GM19452 (cell line): ENCODE measurements around the gene IL2RA.
"Not testable (repeated sequence)": the region's sequence is repeated elsewhere in the genome, so short reads cannot be mapped to it uniquely, and the experiment has no call there.

Experiments used
- ATAC-seq: cut with Tn5 transposase; IDR thresholded peaks from one replicate; pipeline ENCODE4 v1.9.1; 2021; ENCODE audit not compliant: unreplicated experiment

The IL2RA gene

DNA sequence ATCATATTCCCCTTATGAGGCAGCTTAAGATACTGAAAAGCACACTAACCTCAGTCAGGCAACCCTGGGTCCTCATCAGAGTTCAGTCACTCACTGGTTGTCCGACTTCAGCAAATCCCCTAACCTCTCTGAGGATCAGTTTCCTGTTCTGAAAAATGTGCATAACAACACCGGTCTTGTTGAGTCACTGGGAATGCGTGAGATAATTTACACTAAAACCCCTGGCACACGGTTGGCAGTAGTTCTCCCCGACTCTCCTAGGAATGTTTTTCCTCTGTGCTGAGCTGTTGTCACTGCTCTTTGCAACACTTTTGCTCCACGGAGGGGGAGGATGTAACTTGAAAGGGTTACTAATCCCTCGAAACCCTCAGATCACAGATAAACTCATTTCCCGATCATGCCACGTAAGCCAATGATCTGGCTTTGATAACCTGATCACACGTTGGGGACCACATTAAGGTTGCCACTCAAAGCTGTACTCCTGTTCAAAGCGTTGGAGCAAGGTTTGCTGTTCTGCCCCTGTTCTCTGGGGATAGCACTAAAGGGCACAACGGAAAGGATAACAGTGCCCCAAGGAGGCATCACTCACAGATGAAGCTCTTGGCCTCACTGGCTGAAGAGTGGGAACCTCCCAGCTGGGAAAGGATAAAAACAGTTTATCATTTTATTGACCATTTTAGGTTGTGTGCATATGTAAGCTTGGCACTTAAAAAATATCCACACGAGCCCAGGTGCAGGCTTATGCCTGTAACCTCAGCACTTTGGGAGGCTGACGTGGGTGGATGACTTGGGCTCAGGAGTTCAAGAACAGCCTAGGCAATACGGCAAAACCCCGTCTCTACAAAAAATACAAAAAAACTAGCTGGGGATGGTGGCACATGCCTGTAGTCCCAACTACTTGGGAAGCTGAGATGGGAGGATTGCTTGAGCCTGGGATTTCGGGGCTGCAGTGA, 21.6 kb upstream of the IL2RA start:
- ATAC-seq: no peak

- no peak for ATAC-seq
These were observed 20.6 kb upstream of the IL2RA start for GRCh38 chr10:6082496-6083395.

DNA sequence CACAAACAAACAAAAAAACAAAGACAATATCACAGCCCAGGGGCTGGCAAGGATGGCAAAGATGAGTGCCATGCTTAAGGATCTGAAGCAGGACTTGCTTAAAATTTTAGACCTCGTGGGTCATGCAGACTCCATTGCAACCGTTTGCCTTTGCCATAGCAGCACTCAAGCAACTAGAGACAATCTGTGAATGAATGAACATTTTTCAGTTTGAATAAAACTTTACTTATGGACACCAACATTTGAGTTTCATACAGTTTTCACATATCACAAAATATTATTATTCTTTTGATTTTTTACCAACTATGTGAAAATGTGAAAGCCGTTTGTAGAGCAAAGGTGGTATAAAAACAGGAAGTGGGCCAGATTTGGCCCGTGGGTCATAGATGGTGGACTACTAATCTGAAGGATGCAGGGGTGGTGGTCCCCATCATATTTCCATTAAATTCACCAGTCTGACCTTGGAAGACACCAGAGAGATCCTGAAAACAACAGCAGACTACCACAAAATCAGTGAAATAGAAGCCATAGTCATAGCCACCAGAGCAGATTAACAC, 18.3 kb upstream of the IL2RA start:
- ATAC-seq: no peak

DNA sequence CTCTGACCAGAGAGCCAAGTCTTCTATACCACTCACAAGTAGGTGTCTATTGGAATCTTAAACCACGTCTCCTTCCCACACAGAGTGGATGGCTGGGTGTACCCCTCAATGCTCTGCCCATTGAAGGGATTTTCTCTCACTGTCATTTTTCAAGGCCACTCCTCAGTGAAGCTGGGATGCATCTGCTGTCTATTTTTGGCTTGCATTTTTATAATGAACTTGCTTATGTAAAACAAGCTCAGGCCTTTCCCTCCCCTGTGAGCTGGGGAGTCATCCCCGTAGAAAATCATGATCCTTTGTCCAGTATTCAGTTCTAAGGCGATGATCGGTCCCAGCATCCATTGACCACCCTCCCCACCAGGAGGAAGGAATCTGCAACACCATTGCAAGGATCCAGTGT, 16.9 kb upstream of the IL2RA start:
- ATAC-seq: no peak

DNA sequence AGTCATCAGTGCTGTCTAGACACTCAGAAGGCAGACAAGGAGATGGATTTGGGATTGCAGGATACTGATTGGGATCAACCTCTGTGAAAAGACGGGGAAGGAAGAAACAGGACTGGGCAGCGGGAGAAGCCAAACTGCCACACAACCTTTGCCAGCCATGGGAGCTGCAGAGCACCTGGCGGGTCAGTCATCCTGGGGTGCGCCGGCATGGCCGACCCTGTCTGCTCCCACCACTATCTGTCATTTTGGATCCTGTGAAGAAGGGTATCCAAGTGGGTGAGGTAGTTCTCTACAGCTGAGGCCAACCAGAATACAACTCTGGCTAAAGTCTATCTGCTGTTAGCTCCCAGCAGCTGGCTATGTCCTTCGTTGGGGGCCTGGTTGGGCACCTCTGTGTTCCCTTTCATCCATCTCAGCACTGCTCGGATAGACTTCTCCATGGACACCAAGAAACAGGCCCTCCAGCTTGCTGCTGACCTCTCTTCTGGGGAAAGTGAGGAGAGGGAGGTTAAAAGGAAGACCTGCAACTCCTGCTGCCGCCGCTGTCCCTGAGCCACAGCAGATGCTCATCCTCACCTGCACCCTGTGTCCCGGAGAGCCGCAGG, 15.0 kb upstream of the IL2RA start:
- ATAC-seq: no peak

DNA sequence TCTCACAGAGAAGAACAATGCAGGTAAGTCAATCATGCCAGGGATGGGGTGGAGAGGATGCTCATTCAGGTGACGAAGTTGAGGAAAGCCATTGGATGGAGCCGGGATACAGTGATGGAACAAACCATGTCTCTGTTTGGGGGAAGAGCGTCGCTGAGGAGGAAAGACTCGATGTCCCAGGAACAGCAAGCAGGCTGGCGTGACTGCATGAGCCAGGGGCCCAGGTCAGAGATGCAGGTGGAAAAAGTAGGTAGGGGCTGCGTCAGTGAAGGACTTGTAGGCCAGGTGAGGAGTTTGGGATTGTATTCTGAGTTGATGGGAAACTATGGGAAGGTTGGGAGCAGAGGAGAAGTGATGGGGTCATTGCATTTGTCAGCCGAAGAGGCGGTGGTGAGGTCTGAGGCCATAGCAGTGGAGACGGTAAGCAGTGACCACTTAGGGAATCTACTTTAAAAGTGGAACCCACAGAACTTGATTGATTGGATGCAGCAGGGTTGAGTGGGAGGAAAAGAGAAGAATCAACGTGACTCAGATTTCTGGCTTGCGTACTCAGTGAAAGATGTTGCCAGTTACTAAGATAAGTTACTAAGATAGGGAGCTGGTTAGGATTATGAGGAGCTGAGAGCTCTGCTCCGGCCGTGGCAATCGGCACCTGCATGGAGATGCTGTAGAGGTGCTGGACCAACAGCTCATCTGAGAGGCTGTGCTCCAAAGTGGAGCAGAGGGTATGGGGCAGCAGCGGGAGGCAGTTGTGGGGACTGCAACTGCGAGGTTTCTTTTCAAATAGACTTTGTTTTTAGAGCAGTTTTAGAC, 12.5 kb upstream of the IL2RA start:
- ATAC-seq: no peak

- peak; percentile 54 for ATAC-seq
These were observed 10.2 kb upstream of the IL2RA start for GRCh38 chr10:6072215-6072934.

DNA sequence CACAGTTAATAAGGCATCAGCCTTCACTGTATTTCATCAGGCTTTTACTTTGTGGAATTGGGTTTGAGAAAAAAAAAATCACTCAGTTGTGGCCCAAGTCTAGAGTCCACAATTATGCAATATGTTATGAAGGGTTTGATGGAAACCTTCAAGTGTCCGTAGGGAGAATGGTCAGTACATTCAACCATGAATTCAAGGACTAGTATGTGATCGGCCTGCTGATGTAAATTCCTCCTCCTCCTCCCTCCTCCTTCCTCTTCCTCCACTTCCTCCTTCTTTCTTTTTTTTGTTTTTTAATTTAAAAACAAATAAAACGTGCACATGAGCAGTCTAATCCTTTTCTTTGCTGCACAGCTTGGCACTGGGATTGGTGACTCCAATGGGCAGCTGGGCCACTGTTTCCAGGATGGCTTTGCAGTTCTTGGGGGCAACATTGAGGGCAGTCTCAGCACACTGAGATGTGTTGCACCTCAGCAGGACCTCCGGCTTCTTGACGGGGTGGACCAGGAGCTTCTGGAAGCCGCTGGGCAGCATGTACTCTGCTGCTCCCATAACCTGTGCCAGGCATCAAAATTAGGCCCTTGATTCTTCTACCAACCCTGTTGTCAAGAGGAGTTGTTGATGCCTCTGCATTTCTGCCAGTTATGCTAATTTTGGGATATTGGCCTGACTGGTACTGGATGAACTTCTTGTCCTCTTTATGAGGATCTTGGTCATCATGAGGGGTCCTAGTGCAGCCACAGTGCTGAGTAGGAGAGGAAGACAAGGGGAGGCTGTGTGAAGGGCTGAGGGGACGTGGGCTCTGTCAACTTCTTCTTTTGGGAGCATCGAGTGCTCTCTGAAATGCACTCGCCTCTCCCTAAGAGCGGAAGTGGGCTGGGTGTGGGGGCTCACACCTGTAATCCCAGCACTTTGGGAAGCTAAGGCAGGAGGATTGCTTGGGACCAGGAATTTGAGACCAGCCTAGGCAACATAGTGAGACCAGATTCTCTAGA, 9.3 kb upstream of the IL2RA start:
- peak; percentile 21 for ATAC-seq

DNA sequence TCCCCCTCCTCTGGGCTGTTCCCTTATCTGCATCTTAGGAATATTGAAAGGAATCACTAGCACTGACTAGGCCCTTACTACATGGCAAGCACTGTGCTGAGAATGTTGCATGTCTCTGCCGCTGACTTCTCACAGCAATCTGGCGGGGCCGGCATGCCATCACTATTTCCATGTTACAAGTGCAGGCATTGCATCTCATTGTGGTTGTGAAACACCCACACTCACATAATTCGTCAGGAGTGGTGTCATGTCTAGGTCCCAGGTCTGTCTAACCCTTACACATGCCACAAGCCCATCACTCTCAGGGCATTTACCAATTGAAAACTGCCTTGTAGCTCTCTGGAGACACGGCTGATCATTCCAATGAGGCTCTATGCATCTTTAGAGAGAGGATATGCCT, 8.5 kb upstream of the IL2RA start:
- ATAC-seq: no peak

- ATAC-seq: no peak
These were observed 7.1 kb upstream of the IL2RA start for GRCh38 chr10:6069081-6069931.

GRCh38 chr10:6068422-6068821, 6.3 kb upstream of the IL2RA start:
- peak; percentile 43 for ATAC-seq

DNA sequence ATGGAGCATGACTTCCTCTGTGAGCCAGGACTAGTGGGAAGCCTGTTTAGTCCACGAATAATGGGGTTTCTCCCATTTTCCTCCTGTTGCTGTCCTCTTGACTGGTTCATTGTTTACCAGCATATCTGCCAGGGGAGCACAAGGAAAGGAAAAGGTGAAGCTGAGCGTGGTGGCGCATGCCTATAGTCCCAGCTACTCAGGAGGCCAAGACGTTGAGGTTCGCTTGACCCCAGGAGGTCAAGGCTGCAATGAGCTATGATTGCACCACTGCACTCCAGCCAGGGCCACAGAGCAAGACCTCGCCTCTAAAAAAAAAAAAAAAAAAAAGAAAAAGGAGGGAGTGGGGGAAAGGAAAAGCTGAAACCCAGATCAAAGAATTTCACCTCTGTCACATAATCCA, 5.8 kb upstream of the IL2RA start:
- no peak for ATAC-seq

DNA sequence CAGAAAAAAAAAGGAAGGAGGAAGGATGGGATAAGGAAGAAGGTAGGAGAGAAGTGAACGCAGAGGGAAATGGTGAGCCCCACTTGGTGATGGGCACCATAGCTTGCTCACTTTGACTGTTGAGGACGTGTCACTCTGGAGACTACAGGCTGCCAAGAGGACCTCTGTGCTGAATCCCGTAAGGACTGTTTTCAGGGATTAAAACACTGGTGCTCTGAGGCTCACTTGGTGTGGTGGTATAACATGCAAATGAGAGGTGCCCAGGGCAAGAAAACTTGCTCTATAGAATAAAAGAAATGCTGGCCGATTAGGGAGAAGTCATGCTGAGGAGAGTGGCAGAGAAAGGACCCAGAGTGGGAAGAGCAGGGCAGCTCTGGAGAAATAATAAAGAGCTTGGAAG, 5.3 kb upstream of the IL2RA start:
- no peak for ATAC-seq

DNA sequence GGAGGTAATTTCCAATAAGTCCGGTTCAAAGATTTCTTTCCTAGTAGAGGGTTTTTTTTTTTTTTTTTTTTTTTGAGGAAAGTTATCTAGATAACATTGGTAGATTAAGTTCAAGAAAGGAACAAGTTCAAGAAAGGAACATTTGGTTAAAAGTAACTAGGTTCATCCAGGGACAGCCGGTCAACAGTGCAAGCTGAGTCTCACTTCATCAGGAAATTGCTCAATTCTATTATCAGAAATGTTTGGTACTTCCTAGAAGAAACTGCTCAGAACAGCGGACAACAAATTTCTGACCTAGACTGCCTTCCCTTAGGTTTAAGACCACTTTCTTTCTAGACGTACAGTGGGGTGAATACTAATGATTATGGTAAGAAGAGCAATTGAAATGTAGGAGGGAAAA, 3.7 kb upstream of the IL2RA start:
- ATAC-seq: no peak

- ATAC-seq: no peak
These were observed 3.2 kb upstream of the IL2RA start for GRCh38 chr10:6065406-6065805.

DNA sequence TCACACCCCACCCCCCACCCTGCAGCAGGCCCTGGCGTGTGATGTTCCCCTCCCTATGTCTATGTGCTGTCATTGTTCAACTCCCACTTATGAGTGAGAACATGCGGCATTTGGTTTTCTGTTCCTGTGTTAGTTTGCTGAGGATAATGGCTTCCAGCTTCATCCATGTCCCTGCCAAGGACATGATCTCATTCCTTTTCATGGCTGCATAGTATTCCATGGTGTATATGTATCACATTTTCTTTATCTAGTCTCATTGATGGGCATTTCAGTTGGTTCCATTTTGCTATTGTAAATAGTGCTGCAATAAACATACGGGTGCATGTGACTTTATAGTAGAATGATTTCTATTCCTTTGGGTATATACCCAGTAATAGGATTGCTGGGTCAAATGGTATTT, 2.6 kb upstream of the IL2RA start:
- not testable (repeated sequence) for ATAC-seq

DNA sequence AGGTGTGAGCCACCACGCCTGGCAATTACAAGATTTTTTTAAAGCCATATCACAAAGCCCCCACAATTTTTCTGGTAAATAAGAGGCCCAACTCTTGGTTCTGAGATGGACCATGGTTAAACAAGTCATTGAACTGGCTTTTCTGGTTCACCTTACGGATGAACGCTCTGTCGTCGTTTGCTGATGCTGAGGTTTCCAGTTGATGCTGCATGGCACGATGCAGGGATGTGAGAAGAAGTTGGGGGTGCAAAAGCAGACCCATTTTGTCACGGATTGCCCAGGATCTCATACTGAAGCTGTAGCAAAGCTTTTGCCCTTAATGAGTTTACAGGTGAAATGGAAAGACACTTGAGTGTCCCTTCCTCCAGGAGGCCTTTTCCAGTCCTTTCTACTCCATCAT, 2.0 kb upstream of the IL2RA start:
- no peak for ATAC-seq

DNA sequence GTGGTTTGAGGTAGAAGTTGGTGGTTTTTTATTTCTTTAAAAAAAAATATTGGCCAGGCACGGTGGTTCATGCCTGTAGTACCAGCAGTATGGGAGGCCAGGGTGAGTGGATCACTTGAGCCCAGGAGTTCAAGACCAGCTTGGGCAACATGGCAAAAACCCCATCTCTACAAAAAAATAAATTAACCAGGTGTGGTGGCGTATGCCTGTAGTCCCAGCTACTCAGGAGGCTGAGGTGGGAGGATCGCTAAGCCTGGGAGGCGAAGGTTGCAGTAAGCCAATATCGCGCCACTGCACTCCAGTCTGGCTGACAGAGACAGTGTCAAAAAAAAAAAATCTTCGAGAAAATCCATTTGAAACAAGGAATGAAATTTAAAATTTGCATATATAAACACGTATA, 1.1 kb downstream of the IL2RA start:
- ATAC-seq: no peak
